Spleen (tissue), 3 donors: Measurements from ENCODE around the gene PSAPL1.

Experiments used
- POLR2A ChIP-seq, 3 donors: fragments of 450-650 bp; IDR thresholded peaks; one replicate each; pipeline ENCODE4 v1.5.1; 2017; ENCODE audit warnings: antibody characterized with exemption in 3 of 3, mild to moderate bottlenecking in 1 of 3
- POLR2AphosphoS5 ChIP-seq, 3 donors: sonication (generic); formaldehyde crosslinking; IDR thresholded peaks; one replicate each; pipeline ENCODE4 v1.5.1; 2017; ENCODE audit warnings: antibody characterized with exemption in 3 of 3

GRCh38 chr4:7428261-7429068 is 6.3 kb downstream of the PSAPL1 start:
- TF ChIP-seq POLR2AphosphoS5 (IDR thresholded peaks at IDR 0.05): no peak
- no peak for TF ChIP-seq POLR2A (IDR thresholded peaks at IDR 0.05)
